Cardiac fibroblast (primary cell): ENCODE measurements around the gene TMEM256.

Source experiments
- DNase-seq, 2 donors: peaks; one replicate each; pipeline versions ENCODE4 v3.0.0 to v3.0.0-alpha.2; 2010; ENCODE audit warnings: low read depth in 2 of 2
- H3K4me3 ChIP-seq, 2 donors: replicated peaks in 1 of 2; 1 replicate in 1 of 2; 2 replicates in 1 of 2; pipeline ENCODE4 v1.5.1; 2011; ENCODE audit warnings: low read depth in 2 of 2, low read length in 2 of 2, mild to moderate bottlenecking in 2 of 2, moderate library complexity in 1 of 2
- TF ChIP-seq, protein P1 (sequence below): IDR thresholded peaks from one replicate; pipeline ENCODE4 v1.5.1; 2011; ENCODE audit warnings: low read depth, mild to moderate bottlenecking, low read length, inconsistent platforms

TMEM256 gene

DNA sequence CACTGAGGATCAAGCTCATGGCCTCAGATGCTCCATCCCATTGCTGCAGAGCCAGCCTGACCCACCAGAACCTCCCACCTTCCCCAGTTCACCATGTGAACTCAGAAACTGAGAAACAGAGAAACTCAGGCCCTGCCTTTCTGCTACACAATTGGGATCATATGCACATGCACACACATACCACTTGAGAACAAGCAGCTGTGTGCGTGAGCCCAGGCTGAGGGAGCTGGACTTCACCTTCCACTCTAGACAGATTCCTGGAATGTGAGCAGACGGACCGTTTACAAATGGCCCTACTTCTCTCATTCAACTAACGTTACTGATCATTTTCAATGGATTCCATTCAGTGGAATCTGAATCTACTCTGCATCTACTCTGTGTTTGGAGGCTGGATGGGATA is 19.8 kb upstream of the TMEM256 start:
- no peak for DNase-seq
- TF ChIP-seq, protein P1, sequence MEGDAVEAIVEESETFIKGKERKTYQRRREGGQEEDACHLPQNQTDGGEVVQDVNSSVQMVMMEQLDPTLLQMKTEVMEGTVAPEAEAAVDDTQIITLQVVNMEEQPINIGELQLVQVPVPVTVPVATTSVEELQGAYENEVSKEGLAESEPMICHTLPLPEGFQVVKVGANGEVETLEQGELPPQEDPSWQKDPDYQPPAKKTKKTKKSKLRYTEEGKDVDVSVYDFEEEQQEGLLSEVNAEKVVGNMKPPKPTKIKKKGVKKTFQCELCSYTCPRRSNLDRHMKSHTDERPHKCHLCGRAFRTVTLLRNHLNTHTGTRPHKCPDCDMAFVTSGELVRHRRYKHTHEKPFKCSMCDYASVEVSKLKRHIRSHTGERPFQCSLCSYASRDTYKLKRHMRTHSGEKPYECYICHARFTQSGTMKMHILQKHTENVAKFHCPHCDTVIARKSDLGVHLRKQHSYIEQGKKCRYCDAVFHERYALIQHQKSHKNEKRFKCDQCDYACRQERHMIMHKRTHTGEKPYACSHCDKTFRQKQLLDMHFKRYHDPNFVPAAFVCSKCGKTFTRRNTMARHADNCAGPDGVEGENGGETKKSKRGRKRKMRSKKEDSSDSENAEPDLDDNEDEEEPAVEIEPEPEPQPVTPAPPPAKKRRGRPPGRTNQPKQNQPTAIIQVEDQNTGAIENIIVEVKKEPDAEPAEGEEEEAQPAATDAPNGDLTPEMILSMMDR: no peak
- H3K4me3 ChIP-seq: no peak overlapping the region

DNA sequence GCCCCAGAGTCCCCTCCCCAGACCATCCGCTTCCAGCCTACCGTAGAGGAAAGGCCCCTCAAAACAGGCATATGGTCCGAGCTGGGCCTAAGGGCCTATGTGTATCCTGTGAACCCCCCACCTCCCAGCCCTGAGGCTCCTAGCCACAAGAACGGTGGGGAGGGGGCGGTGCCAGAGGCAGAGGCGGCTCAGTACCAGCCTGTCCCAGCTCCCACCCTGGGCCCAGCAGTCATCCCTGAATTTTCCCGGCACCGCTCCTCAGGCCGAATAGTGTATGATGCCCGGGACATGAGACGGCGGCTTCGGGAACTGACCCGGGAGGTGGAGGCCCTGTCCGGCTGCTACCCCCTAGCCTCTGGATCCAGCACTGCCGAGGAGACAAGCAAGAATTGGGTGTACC is 17.3 kb upstream of the TMEM256 start:
- TF ChIP-seq, protein P1: no peak
- H3K4me3 ChIP-seq: no peak overlapping the region

DNA sequence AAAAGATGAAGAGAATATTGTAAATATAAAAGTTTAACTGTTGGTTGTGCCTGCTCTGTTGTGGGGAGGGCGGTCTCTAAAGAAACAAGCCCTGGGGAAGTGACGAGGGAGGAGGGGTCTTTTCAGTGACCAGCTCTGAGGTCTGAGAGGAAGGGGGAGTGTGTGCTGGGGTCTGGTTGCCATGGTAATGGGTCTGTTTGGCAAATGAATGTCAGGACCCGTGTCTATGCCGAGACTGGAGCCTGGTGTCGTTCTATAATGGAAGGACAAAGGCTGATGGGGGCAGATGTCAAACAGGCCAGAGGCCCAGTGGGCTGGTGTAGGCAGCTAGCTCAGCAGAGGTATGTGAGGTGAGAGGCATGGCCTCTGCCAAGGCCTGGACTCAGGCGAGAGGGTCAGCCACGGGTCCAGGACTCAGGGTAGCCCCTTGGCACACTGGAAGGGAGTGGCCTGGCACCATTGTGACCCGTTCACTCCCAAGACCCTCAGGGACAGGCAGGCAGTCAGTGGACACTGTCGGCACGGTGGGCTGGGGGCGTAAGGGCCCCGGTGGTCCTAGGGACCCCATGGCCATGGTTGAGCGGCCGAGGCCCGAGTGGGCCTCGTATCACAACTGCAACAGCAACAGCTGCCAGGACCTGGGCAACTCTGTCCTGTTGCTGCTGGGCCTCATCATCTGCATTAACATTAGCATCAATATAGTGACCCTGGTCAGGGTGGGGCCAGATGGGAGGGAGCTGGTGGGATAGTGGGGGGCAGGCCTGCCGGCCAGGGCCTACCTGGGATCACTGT is 16.1 kb upstream of the TMEM256 start, which contains the start of gene SPEM1:
Gene SPEM1 (plus strand): TSS at position 506 of the 792 bp plus-strand sequence. CDS start 61 bp downstream, at position 567.
- no peak within 1 kb of the TSS for H3K4me3 ChIP-seq
- DNase-seq: no peak
- TF ChIP-seq, protein P1: no peak

More for the DNA sequence above, 17.3 kb upstream of the TMEM256 start:
- DNase-seq: no peak

DNA sequence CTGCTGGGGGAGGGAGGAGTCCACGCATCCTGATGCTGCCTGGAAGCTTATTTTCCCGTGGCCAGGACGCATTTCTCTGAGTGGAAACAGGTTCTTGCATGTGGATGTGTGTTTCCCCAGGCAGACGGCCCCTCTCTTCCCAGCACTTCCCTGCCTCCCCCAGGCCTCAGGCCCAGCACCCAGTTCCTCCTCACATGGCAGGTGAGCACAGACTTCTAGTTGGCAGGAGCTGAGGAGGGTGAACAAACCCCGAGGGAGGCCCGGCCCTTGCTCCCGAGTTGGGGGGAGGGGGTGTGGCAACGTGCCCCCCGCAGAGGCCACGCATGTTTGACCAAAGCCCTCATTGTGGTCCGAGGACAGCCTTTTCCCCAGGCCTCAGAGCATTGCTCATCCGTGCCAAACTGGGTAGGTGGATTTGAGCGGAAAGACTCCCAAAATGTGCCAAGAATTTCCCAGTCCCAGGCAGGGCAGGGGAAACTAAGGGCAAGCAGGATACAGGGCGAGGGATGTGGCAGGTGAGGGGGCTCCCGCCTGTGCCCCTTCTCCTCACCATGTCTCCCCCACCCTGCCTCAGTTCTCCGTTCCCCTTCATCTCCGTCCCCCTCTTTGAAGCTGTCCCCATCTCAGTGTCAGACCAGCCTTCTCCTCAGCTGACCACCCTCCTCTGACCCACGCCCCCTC is 14.7 kb upstream of the TMEM256 start:
- H3K4me3 ChIP-seq: no peak overlapping the region
- TF ChIP-seq, protein P1: no peak
- DNase-seq: no peak

DNA sequence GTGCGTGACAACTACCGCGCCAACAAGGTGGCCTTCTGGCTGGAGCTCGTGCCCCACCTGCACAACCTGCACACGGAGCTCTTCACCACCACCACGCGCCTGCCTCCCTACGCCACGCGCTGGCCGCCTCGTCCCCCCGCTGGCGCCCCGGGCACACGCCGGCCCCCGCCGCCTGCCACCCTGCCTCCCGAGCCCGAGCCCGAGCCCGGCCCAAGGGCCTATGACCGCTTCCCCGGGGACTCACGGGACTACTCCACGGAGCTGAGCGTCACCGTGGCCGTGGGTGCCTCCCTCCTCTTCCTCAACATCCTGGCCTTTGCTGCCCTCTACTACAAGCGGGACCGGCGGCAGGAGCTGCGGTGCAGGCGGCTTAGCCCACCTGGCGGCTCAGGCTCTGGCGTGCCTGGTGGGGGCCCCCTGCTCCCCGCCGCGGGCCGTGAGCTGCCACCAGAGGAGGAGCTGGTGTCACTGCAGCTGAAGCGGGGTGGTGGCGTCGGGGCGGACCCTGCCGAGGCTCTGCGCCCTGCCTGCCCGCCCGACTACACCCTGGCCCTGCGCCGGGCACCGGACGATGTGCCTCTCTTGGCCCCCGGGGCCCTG is 13.3 kb upstream of the TMEM256 start:
- no peak for DNase-seq
- H3K4me3 ChIP-seq: no peak overlapping the region
- TF ChIP-seq, protein P1: no peak

DNA sequence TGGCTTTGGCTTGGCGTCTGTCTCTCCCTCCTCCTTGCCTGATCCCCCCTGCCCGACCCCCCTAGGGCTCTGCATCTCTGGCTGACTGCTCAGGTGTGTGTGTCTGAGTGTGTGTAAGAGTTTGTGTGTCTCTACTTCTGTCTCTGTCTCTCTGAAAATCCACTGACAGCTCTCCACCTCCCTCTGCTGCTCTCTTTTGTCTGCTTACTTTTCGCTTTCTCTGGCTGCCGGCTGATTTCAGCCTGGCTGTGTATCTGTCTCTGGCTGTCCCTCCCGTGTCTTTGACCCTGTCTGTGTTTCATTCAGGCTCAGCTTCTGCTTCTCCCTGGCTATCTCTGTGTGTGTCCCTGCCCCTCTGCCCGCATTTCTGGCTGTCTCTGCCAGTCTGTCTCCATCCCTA is 12.4 kb upstream of the TMEM256 start:
- no peak overlapping the region for H3K4me3 ChIP-seq
- TF ChIP-seq, protein P1: no peak
- DNase-seq: no peak
